ENCODE measurements around the gene MLC1.

The MLC1 gene

GRCh38 chr22:50085211-50085972, at the start of gene MLC1:
TSS of gene MLC1 (minus strand) at chr22:50085426. CDS start at chr22:50084902, 524 bp downstream.
- no peak for DNase-seq

- DNase-seq: no peak
Measured at GRCh38 chr22:50134481-50134880, 49.3 kb upstream of the MLC1 start.

GRCh38 chr22:50131894-50132293, 46.7 kb upstream of the MLC1 start:
- DNase-seq: no peak

- no peak for DNase-seq
Measured at GRCh38 chr22:50129121-50129736, 44.0 kb upstream of the MLC1 start.

GRCh38 chr22:50125029-50125428, 39.8 kb upstream of the MLC1 start:
- DNase-seq: no peak

GRCh38 chr22:50123119-50123518, 37.9 kb upstream of the MLC1 start:
- DNase-seq: no peak

GRCh38 chr22:50121202-50121740, 36.0 kb upstream of the MLC1 start:
- DNase-seq: no peak

- no peak for DNase-seq
Measured at GRCh38 chr22:50119768-50120251, 34.6 kb upstream of the MLC1 start.

GRCh38 chr22:50119169-50119767, 34.0 kb upstream of the MLC1 start:
- DNase-seq: no peak

- DNase-seq: peak; percentile 61
Measured at GRCh38 chr22:50118557-50119168, 33.4 kb upstream of the MLC1 start.

GRCh38 chr22:50118129-50118528, 32.9 kb upstream of the MLC1 start:
- DNase-seq: no peak

- DNase-seq: no peak
Measured at GRCh38 chr22:50117168-50117762, 32.0 kb upstream of the MLC1 start.

- no peak for DNase-seq
Measured at GRCh38 chr22:50115693-50116092, 30.5 kb upstream of the MLC1 start.

- DNase-seq: peak; percentile 65
Measured at GRCh38 chr22:50114221-50115021, 29.2 kb upstream of the MLC1 start.

GRCh38 chr22:50112151-50113118, 27.2 kb upstream of the MLC1 start:
- DNase-seq: peak; percentile 22

- DNase-seq: no peak
Measured at GRCh38 chr22:50111056-50111455, 25.8 kb upstream of the MLC1 start.

GRCh38 chr22:50107529-50107928, 22.3 kb upstream of the MLC1 start:
- no peak for DNase-seq

GRCh38 chr22:50105208-50106100, 20.2 kb upstream of the MLC1 start:
- DNase-seq: peak; percentile 18

GRCh38 chr22:50104141-50104544, 18.9 kb upstream of the MLC1 start:
- no peak for DNase-seq

GRCh38 chr22:50102946-50103345, 17.7 kb upstream of the MLC1 start:
- no peak for DNase-seq

Data from HCEC 1CT (cell line).